ENCODE results near the gene CCDC146.
"Not testable (repeated sequence)": the region's sequence is repeated elsewhere in the genome, so short reads cannot be mapped to it uniquely, and the experiment has no call there.

Gene CCDC146

GRCh38 chr7:77188731-77189437 is 66.5 kb downstream of the CCDC146 start:
- peak; percentile 96 for FAIRE-seq
- no peak for DNase-seq (ENCODE audit: insufficient read length, low spot score)

DNA sequence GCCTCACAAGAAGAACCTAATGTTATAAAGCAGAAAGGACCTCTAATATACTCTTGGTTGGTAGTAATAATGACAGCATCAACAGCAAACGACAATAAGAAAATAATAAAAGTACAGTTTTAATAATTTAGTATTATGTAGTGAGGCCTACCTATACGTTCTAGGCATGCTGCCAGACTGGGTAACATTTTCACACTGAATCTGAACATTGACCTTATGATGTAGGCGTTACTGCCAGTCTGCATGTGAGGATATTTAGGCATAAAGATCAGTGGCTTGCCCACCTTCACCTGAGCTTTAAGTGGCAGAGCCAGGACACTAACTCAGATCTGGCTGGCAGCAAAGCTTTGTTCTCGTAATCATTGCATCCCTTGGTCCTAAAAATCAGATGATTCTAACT is 74.7 kb downstream of the CCDC146 start:
- DNase-seq (ENCODE audit: insufficient read length, low spot score) (no peak), FAIRE-seq (peak; percentile 88)

GRCh38 chr7:77199013-77199966 is 76.9 kb downstream of the CCDC146 start, which contains the start of gene FGL2:
Gene FGL2, minus strand, starts transcription at chr7:77199819. Its CDS starts 26 bp downstream, at chr7:77199793.
- FAIRE-seq (peak; percentile 92), DNase-seq (ENCODE audit: insufficient read length, low spot score) (no peak)

DNA sequence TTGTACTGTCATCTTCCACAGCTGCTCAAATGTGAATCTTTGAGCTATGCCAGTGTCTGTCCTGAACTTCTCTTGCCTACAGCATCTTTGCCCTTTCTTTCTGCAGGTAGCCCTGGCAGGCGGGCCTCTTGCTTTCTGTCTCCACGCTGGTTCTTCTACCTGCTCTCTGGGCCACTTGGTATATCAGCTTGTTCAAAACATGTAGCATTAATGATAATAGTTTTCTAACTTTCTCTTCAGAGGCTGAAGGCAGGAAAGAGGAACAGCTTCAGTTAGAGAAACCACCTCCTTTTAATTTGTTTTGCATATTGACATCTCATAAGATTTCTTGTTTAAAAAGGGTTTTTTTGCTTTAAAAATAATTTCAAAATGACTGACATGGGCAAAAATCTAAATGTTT is 78.1 kb downstream of the CCDC146 start:
- DNase-seq (ENCODE audit: insufficient read length, low spot score) (no peak), FAIRE-seq (peak; percentile 89)

DNA sequence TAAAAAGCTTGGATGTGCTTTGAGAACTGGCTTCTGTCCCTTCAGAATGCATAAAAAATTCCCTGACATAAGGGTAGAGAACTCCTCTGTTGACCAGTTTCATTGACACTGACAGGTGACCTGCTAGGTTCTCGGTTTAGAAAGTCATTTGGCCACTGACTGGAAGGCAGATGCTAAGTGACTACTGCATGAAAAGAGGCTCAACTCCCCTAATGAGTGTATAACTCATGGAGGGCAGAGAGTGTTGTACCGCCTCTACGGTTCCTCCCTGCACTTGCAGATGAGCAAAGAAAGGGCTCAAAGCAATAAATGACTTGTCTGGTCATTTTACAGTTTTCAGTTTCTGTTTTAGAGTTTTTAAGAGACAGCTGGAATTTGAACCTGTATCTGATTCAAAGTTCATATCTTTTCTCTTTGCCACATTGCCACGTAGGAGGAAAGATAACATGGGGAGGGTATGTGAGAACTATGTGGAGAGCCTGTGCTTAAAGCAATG is 80.1 kb downstream of the CCDC146 start:
- DNase-seq (ENCODE audit: insufficient read length, low spot score) (peak; percentile 40), FAIRE-seq (peak; percentile 100)

- no peak for DNase-seq (ENCODE audit: insufficient read length, low spot score)
- no peak for FAIRE-seq
Measured at GRCh38 chr7:77205706-77206105, 83.3 kb downstream of the CCDC146 start.

DNA sequence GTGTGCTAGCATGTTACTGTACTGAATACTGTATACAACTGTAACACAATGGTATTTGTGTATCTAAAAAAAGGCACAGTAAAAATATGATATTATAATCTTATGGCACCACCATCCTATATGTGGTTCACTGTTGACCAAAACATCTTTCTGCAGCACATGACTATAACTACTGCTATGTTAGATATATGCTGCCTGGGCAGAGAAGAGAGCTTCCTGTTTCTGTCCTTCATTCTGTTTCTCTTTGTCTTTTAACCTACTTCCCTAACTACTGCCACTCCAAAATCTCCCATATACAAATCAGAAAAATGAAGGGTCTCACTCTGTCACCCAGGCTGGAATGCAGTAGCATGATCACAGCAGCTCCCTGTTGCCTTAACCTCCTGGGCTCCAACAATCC is 86.0 kb downstream of the CCDC146 start:
- no peak for DNase-seq (ENCODE audit: insufficient read length, low spot score)
- FAIRE-seq = no peak

DNA sequence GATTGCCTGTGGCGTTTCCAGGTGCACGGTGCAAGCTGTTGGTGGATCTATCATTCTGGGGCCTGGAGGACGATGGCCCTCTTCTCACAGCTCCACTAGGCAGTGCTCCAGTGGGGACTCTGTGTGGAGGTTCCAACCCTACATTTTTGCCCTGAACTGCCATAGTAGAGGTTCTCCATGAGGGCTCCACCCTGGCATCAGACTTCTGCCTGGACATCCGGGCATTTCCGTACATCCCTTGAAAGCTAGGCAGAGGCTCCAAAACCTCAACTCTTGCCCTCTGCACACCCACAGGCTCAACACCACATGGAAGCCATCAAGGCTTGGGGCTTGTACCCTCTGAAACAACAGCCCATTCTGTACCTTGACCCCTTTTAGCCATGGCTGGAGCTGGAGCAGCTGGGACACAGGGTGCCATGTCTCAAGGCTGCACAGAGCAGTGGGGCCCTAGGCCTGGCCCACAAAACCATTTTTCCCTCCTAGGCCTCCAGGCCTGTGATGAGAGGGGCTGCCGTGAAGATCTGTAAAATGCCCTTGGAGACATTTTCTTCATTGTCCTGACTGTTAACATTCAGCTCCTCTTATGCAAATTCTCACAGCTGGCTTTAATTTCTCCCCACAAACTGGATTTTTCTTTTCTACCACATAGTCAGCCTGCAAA is 87.2 kb downstream of the CCDC146 start:
- no peak for FAIRE-seq
- no peak for DNase-seq (ENCODE audit: insufficient read length, low spot score)

DNA sequence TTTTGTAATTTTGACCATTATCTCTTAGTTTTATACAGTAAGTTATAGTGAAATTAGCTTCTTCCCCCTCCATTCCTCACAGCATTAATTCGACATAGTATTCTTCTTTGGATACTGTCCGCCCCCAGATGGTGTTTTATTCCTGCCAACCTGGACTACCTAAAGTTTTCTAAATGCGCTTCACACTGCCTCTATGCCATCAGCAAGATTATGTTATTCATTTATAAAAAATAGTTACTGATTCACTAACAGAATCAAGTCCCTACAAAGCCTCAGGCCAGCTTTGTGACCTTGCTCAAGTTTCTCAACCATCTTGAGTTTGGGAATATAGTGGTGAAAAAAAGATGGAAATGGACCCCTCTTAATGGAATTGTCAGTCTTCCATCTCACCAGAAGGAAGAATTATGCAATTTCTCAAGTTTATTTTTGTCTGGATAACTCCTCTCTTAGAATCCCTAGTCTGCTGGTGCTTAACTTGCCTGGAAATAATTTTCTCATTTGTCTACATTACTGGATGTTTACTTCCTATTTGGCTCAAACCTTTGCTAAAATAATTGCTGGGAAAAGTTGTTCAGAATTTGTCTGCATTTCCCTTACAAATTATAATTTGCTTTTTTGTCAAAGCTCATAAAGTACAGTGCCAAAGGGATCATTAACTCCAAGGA is 93.9 kb downstream of the CCDC146 start:
- DNase-seq (ENCODE audit: insufficient read length, low spot score) (no peak), FAIRE-seq (no peak)

GRCh38 chr7:77217474-77218185 is 95.2 kb downstream of the CCDC146 start:
- DNase-seq (ENCODE audit: insufficient read length, low spot score) = no peak
- FAIRE-seq = no peak

- not testable (repeated sequence) for DNase-seq (ENCODE audit: insufficient read length, low spot score); FAIRE-seq
Measured at GRCh38 chr7:77219701-77220331, 97.4 kb downstream of the CCDC146 start.

DNA sequence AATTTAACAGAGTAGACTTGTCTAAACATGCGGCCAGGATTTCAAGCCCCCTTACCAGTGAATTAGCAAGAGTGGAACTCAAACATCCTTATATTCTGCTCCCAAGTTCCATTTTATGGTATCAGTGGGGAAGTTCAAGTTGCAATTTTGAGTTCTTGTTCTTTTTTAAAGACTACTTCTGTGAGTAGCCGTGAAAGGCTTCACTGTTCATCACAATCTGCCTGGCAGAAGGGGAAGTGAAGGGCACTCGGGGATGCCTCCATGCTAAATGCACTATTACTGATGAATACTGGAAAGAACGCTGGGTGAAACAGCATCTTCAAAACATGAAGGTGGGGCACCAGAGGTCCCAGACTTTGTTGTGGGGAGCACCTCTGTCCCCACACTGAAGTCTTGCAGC is 99.7 kb downstream of the CCDC146 start:
- FAIRE-seq = no peak
- DNase-seq (ENCODE audit: insufficient read length, low spot score) = no peak

DNA sequence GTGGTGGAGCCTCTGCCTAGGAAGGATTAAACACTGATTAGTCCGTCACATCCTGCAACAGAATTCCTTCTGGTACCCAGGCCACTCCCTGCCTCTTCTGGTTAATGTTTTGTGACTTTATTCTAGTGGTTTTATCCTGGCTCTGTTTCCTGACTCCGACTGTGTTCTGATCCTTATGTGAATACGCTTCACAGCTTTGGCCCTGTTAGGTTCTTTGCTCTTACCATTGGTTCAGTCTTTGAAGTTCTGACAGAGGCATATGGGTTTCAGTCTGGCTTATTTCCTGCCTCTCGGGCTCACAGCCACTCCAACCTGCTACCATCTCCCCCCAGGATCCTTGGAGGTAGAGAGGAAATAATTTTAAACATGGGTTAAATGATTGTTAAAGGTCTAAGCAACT is 100.4 kb downstream of the CCDC146 start:
- FAIRE-seq = no peak
- DNase-seq (ENCODE audit: insufficient read length, low spot score) = no peak

DNA sequence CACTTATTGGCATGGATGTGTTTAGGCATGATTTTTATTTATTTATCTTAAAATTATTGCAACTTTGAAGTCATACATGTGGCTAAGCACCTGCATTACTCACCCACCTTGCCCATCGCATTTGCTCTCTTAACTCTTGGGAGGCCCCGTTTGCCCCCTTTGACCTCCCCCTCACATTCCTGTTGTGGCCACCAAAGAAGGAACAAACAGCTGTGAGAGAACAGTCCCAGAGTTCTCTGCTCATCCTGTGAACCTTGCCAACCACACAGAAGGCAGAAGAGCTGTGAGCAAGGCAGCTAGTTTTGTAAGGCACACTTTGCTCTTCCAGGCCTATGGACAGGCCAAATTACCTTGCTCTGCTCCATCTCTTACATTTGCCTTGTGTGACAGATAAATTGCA is 100.8 kb downstream of the CCDC146 start:
- FAIRE-seq (no peak), DNase-seq (ENCODE audit: insufficient read length, low spot score) (no peak)

- no peak for DNase-seq (ENCODE audit: insufficient read length, low spot score)
- FAIRE-seq = no peak
Measured at GRCh38 chr7:77226357-77226839, 104.0 kb downstream of the CCDC146 start.

- DNase-seq (ENCODE audit: insufficient read length, low spot score) = not testable (repeated sequence)
- FAIRE-seq = peak; percentile 42
Measured at GRCh38 chr7:77228795-77229194, 106.4 kb downstream of the CCDC146 start.

DNA sequence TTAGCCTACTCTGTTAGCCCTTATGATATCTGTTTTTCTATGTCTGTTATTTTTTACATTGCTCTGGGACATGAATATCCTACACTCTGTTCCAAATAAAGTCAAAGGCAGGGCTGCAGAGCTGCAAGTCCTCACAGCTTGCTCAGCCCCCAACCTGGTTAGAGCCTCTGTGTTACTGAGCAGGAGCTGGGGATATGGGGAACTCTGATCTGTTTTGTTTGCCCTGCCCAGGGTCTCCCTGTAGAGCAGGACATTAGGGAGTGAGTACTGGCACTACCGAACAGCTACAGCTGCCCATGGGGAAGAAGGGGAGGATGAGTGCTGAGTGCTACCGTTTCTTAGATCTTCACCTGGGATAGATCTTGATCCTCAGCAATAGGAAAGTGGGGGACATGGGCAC is 110.1 kb downstream of the CCDC146 start:
- FAIRE-seq (no peak), DNase-seq (ENCODE audit: insufficient read length, low spot score) (no peak)

GRCh38 chr7:77235276-77235675 is 112.9 kb downstream of the CCDC146 start:
- no peak for FAIRE-seq
- no peak for DNase-seq (ENCODE audit: insufficient read length, low spot score)

DNA sequence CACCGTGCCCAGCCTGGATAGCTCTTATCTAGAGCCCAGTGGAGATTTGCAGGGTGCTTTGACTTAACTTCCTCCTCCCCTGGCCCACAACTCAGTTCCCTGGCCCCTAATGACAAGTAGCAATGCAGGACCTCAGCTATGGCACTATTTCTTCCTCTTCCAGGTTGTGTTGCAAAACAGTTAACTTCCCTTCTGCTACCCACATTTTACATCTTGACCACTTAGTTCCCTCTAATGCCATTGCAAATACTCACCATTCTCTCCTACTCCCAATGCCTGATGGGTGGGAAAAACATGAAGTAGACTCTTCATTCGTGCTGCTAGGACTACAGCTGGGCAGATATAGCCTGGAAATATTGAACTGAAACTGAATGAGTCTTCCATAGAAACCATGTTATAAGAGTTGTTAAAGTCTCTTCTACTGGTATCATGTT is 116.3 kb downstream of the CCDC146 start:
- no peak for DNase-seq (ENCODE audit: insufficient read length, low spot score)
- no peak for FAIRE-seq

All from GM19239 (cell line).